Measurements from ENCODE around the gene SYT11. TPM values are rescaled to one million over a fixed set of nuclear protein-coding genes. Genes with fewer than 3 reads are reported as not detected.

SYT11 gene
- total RNA-seq, 1 donor from 2014 or later: 22.3 TPM

Other genes starting within 250 kb of the SYT11 start
- gene MSTO1, start 249.3 kb upstream of the SYT11 start, total RNA-seq: 87.5 and 87.6 TPM in 2 replicates
- 65.8 and 67.9 TPM in 2 replicates for gene YY1AP1, start 170.8 kb upstream of the SYT11 start, total RNA-seq
- gene DAP3, start 170.5 kb upstream of the SYT11 start, total RNA-seq: 172 and 187 TPM in 2 replicates
- 56.2 and 68.3 TPM in 2 replicates for gene GON4L, start 2.4 kb upstream of the SYT11 start, total RNA-seq
- gene RIT1, start 51.8 kb downstream of the SYT11 start, total RNA-seq: 20.0 and 27.0 TPM in 2 replicates
- 78.4 and 83.5 TPM in 2 replicates for gene KHDC4, start 74.8 kb downstream of the SYT11 start, total RNA-seq
- not detected in 2 replicates for gene RXFP4, start 82.1 kb downstream of the SYT11 start, total RNA-seq
- 211 and 216 TPM in 2 replicates for gene ARHGEF2, start 119.0 kb downstream of the SYT11 start, total RNA-seq
- gene SSR2, start 161.4 kb downstream of the SYT11 start, total RNA-seq: 227 and 239 TPM in 2 replicates
- gene UBQLN4, start 194.2 kb downstream of the SYT11 start, total RNA-seq: 71.3 and 73.3 TPM in 2 replicates
- 71.0 and 72.5 TPM in 2 replicates for gene LAMTOR2, start 195.2 kb downstream of the SYT11 start, total RNA-seq
- gene RAB25, start 201.6 kb downstream of the SYT11 start, total RNA-seq: 0.18 and 0.21 TPM in 2 replicates
- gene MEX3A, start 222.9 kb downstream of the SYT11 start, total RNA-seq: 1.2 and 1.6 TPM in 2 replicates